ENCODE measurements around the gene PHAF1. TPM values are rescaled to one million over a fixed set of nuclear protein-coding genes. Genes with fewer than 3 reads are reported as not detected.

PHAF1 gene
- total RNA-seq, 1 donor from 2014 or later: 29.1 TPM

GRCh38 chr16:67129422-67129821, 19.7 kb downstream of the PHAF1 start:
- H3F3A ChIP-seq (ENCODE audit: low read depth): no peaks in the 10 kb centered on the region
- H3K4me3 ChIP-seq: no peak overlapping the region
- H3K9me3 ChIP-seq (ENCODE audit: low read depth): no peaks in the 10 kb centered on the region
- peaks cover 11% of the 10 kb centered on the region for H3K36me3 Mint-ChIP-seq
- no peak overlapping the region for H3K9ac ChIP-seq
- H3K27ac Mint-ChIP-seq: no peak overlapping the region
- H2AFZ ChIP-seq (replicated peaks): no peak overlapping the region
- H3K9me3 Mint-ChIP-seq: no peaks in the 10 kb centered on the region
- no peaks in the 10 kb centered on the region for H3K4me1 Mint-ChIP-seq
- H3K4me2 ChIP-seq: no peak overlapping the region
- no peaks in the 10 kb centered on the region for H3K27me3 Mint-ChIP-seq (ENCODE audit: insufficient read depth, low read depth)
- no peak overlapping the region for H3K4me3 Mint-ChIP-seq
- no peak for DNase-seq (ENCODE audit: low spot score)
- no peaks in the 10 kb centered on the region for H4K20me1 ChIP-seq (ENCODE audit: low read depth)
- H3K36me3 ChIP-seq: no peaks in the 10 kb centered on the region
- TF ChIP-seq CTCF (IDR thresholded peaks at IDR 0.05) (no peak), EZH2 (IDR thresholded peaks at IDR 0.05) (no peak), EZH2phosphoT487 (IDR thresholded peaks at IDR 0.05) (no peak)
- H3K27me3 ChIP-seq: no peaks in the 10 kb centered on the region
- H3K79me2 ChIP-seq (ENCODE audit: low read depth): no peaks in the 10 kb centered on the region
- H3K27ac ChIP-seq: no peak overlapping the region
- no peaks in the 10 kb centered on the region for H3K4me1 ChIP-seq

GRCh38 chr16:67137605-67138004, 27.9 kb downstream of the PHAF1 start:
- Histone ChIP-seq H3K9me3 (ENCODE audit: low read depth) (no peaks in the 10 kb centered on the region), H3K27ac (no peak overlapping the region), H3K9ac (no peak overlapping the region), H2AFZ (replicated peaks) (no peak overlapping the region), H3F3A (ENCODE audit: low read depth) (no peaks in the 10 kb centered on the region), H3K36me3 (no peaks in the 10 kb centered on the region), H3K4me3 (no peak overlapping the region), H3K4me2 (no peak overlapping the region), H3K27me3 (no peaks in the 10 kb centered on the region), H4K20me1 (ENCODE audit: low read depth) (no peaks in the 10 kb centered on the region), H3K79me2 (ENCODE audit: low read depth) (no peaks in the 10 kb centered on the region), H3K4me1 (no peaks in the 10 kb centered on the region)
- H3K4me1 Mint-ChIP-seq: no peaks in the 10 kb centered on the region
- no peaks in the 10 kb centered on the region for H3K9me3 Mint-ChIP-seq
- DNase-seq (ENCODE audit: low spot score): no peak
- H3K27me3 Mint-ChIP-seq (ENCODE audit: insufficient read depth, low read depth): no peaks in the 10 kb centered on the region
- peaks cover 32% of the 10 kb centered on the region for H3K36me3 Mint-ChIP-seq
- no peak overlapping the region for H3K27ac Mint-ChIP-seq
- TF ChIP-seq CTCF (IDR thresholded peaks at IDR 0.05) (no peak), EZH2 (IDR thresholded peaks at IDR 0.05) (no peak), EZH2phosphoT487 (IDR thresholded peaks at IDR 0.05) (no peak)
- no peak overlapping the region for H3K4me3 Mint-ChIP-seq

- Mint-ChIP-seq H3K9me3 (no peaks in the 10 kb centered on the region), H3K27ac (no peak overlapping the region), H3K4me1 (no peaks in the 10 kb centered on the region), H3K4me3 (no peak overlapping the region), H3K27me3 (ENCODE audit: insufficient read depth, low read depth) (no peaks in the 10 kb centered on the region), H3K36me3 (peaks cover 31% of the 10 kb centered on the region)
- Histone ChIP-seq H2AFZ (replicated peaks) (no peak overlapping the region), H3K9me3 (ENCODE audit: low read depth) (no peaks in the 10 kb centered on the region), H3K9ac (no peak overlapping the region), H3K4me2 (no peak overlapping the region), H3K4me3 (no peak overlapping the region), H3K27ac (no peak overlapping the region), H3K27me3 (no peaks in the 10 kb centered on the region), H3K79me2 (ENCODE audit: low read depth) (no peaks in the 10 kb centered on the region), H4K20me1 (ENCODE audit: low read depth) (no peaks in the 10 kb centered on the region), H3F3A (ENCODE audit: low read depth) (no peaks in the 10 kb centered on the region), H3K4me1 (no peaks in the 10 kb centered on the region), H3K36me3 (no peaks in the 10 kb centered on the region)
- TF ChIP-seq EZH2 (IDR thresholded peaks at IDR 0.05): no peak
- no peak for TF ChIP-seq CTCF (IDR thresholded peaks at IDR 0.05)
- no peak for TF ChIP-seq EZH2phosphoT487 (IDR thresholded peaks at IDR 0.05)
- no peak for DNase-seq (ENCODE audit: low spot score)
Measured at GRCh38 chr16:67141391-67141790, 31.6 kb downstream of the PHAF1 start.
